ENCODE data around the gene SLC6A9. TPM values are rescaled to one million over a fixed set of nuclear protein-coding genes. Genes with fewer than 3 reads are reported as not detected.

Gene SLC6A9
- total RNA-seq, 4 donors from 2014 or later = 59.2 to 95.4 (median 84.5) TPM

DNA sequence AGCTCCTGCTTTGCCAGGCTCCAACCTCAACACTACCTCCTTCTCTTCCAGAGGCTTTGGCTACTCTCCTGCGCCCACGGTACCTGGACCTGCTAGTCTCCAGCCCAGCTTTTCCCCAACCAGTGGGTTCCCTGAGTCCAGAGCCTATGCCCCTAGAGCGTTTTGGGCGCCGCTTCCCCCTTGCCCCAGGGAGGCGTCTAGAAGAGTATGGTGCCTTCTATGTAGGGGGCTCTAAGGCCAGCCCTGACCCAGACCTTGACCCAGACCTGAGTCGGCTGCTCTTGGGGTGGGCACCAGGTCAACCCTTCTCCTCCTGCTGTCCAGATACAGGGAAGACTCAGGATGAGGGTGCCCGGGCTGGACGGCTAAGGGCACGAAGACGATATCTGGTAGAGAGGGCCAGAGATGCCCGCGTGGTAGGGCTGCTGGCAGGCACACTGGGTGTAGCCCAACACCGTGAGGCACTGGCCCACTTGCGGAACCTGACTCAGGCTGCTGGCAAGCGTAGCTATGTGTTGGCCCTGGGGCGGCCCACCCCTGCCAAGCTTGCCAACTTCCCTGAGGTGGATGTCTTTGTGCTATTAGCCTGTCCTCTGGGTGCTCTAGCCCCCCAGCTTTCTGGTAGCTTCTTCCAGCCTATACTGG is 59.8 kb downstream of the SLC6A9 start:
- no peak overlapping the region for H3K27ac ChIP-seq
- H3K4me3 ChIP-seq = no peak overlapping the region
- DNase-seq (ENCODE audit: low spot score in 2 of 2) = no peak
- H3K4me1 ChIP-seq = peaks cover 40% of the 10 kb centered on the region
- TF ChIP-seq POLR2A (IDR thresholded peaks at IDR 0.05) (no peak), EP300 (IDR thresholded peaks at IDR 0.05) (no peak), POLR2AphosphoS5 (IDR thresholded peaks at IDR 0.05) (no peak)
- TF ChIP-seq, protein P1, sequence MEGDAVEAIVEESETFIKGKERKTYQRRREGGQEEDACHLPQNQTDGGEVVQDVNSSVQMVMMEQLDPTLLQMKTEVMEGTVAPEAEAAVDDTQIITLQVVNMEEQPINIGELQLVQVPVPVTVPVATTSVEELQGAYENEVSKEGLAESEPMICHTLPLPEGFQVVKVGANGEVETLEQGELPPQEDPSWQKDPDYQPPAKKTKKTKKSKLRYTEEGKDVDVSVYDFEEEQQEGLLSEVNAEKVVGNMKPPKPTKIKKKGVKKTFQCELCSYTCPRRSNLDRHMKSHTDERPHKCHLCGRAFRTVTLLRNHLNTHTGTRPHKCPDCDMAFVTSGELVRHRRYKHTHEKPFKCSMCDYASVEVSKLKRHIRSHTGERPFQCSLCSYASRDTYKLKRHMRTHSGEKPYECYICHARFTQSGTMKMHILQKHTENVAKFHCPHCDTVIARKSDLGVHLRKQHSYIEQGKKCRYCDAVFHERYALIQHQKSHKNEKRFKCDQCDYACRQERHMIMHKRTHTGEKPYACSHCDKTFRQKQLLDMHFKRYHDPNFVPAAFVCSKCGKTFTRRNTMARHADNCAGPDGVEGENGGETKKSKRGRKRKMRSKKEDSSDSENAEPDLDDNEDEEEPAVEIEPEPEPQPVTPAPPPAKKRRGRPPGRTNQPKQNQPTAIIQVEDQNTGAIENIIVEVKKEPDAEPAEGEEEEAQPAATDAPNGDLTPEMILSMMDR (IDR thresholded peaks at IDR 0.05) = no peak
- H3K9me3 ChIP-seq = no peaks in the 10 kb centered on the region
- peaks cover 26% of the 10 kb centered on the region for H3K36me3 ChIP-seq
- WGBS = 77% methylated on average over 17 of the region's 17 CpGs
- no peaks in the 10 kb centered on the region for H3K27me3 ChIP-seq

- 90% methylated on average over 9 of the region's 9 CpGs for WGBS
- Histone ChIP-seq H3K9me3 (no peaks in the 10 kb centered on the region), H3K4me1 (peaks cover 35% of the 10 kb centered on the region), H3K27ac (no peak overlapping the region), H3K36me3 (peaks cover 31% of the 10 kb centered on the region), H3K27me3 (no peaks in the 10 kb centered on the region), H3K4me3 (peak overlapping the region; percentile 66)
- no peak for DNase-seq (ENCODE audit: low spot score in 2 of 2)
- TF ChIP-seq, protein P1 (IDR thresholded peaks at IDR 0.05) = no peak
- TF ChIP-seq POLR2AphosphoS5 (IDR thresholded peaks at IDR 0.05) (no peak), POLR2A (IDR thresholded peaks at IDR 0.05) (no peak), EP300 (IDR thresholded peaks at IDR 0.05) (no peak)
Observed at GRCh38 chr1:43970911-43971310, 60.4 kb downstream of the SLC6A9 start.

- no peak for DNase-seq (ENCODE audit: low spot score in 2 of 2)
- Histone ChIP-seq H3K4me1 (peaks cover 31% of the 10 kb centered on the region), H3K27me3 (no peaks in the 10 kb centered on the region), H3K4me3 (peak overlapping the region; percentile 66), H3K27ac (no peak overlapping the region), H3K9me3 (no peaks in the 10 kb centered on the region), H3K36me3 (peaks cover 32% of the 10 kb centered on the region)
- 49% methylated on average over 5 of the region's 5 CpGs for WGBS
- no peak for TF ChIP-seq EP300 (IDR thresholded peaks at IDR 0.05)
Observed at GRCh38 chr1:43970502-43970901, 60.8 kb downstream of the SLC6A9 start.

GRCh38 chr1:43969746-43970466 is 61.4 kb downstream of the SLC6A9 start, which contains the start of gene DPH2:
Gene DPH2 (plus strand): TSS chr1:43970010. CDS start chr1:43970176, 166 bp downstream.
- H3K4me1 ChIP-seq = peaks cover 28% of the 10 kb centered on the region
- TF ChIP-seq, protein P1 (IDR thresholded peaks at IDR 0.05) = no peak
- no peak for TF ChIP-seq POLR2AphosphoS5 (IDR thresholded peaks at IDR 0.05)
- no peak for TF ChIP-seq POLR2A (IDR thresholded peaks at IDR 0.05)
- no peak for TF ChIP-seq EP300 (IDR thresholded peaks at IDR 0.05)
- H3K36me3 ChIP-seq = peaks cover 32% of the 10 kb centered on the region

DNA sequence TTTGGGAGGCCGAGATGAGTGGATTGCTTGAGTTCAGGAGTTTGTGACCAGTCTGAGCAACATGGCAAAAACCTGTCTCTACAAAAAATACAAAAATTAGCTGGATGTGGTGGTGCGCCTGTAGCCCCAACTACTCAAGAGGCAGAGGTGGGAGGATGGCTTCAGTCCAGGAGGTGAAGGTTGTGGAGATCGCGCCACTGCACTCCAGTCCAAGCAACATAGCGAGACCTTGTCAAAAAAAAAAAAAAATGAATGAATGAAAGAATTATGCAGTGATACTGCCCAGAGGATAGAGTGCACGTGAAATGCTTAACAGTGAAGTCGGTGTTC is 61.9 kb downstream of the SLC6A9 start:
- Histone ChIP-seq H3K4me3 (peak overlapping the region; percentile 66), H3K27me3 (no peaks in the 10 kb centered on the region), H3K9me3 (no peaks in the 10 kb centered on the region), H3K27ac (no peak overlapping the region), H3K4me1 (peaks cover 28% of the 10 kb centered on the region), H3K36me3 (peaks cover 36% of the 10 kb centered on the region)
- no peak for DNase-seq (ENCODE audit: low spot score in 2 of 2)
- no peak for TF ChIP-seq POLR2A (IDR thresholded peaks at IDR 0.05)
- no peak for TF ChIP-seq EP300 (IDR thresholded peaks at IDR 0.05)
- TF ChIP-seq POLR2AphosphoS5 (IDR thresholded peaks at IDR 0.05) = no peak
- TF ChIP-seq, protein P1 (IDR thresholded peaks at IDR 0.05) = no peak
- 60% methylated on average over 7 of the region's 7 CpGs for WGBS

More at GRCh38 chr1:43969746-43970466, 61.4 kb downstream of the SLC6A9 start, which contains the start of gene DPH2:
- 1% methylated on average over 26 of the region's 47 CpGs for WGBS
- peak; percentile 99 for DNase-seq (ENCODE audit: low spot score in 2 of 2)
- H3K27me3 ChIP-seq = no peaks in the 10 kb centered on the region
- no peaks in the 10 kb centered on the region for H3K9me3 ChIP-seq
- no peak within 1 kb of the TSS for H3K27ac ChIP-seq
- H3K4me3 ChIP-seq = peak within 1 kb of the TSS; percentile 66

Data from suprapubic skin (tissue), 4 donors.